HepG2 (cell line): Measurements from ENCODE around the gene SMYD4. TPM values are rescaled to one million over a fixed set of nuclear protein-coding genes. Genes with fewer than 3 reads are reported as not detected.

Source experiments
- CENPX ChIP-seq: sonication (generic); formaldehyde crosslinking; IDR thresholded peaks from 2 replicates; pipeline ENCODE4 v1.9.0; 2021; ENCODE audit warnings: mild to moderate bottlenecking, missing genetic modification reagents, moderate library complexity
- ELF1 ChIP-seq: sonication (generic); formaldehyde crosslinking; IDR thresholded peaks from 2 replicates; pipeline ENCODE4 v1.4.0; 2020; ENCODE audit warnings: missing genetic modification reagents
- GZF1 ChIP-seq: sonication (generic); formaldehyde crosslinking; IDR thresholded peaks from 2 replicates; pipeline ENCODE4 v1.5.1; 2020; ENCODE audit warnings: mild to moderate bottlenecking, missing genetic modification reagents
- KDM2A ChIP-seq: sonication (generic); formaldehyde crosslinking; IDR thresholded peaks from 2 replicates; pipeline ENCODE4 v1.4.0; 2020; ENCODE audit warnings: low read depth, missing genetic modification reagents, borderline replicate concordance
- KLF16 ChIP-seq, 2 experiments: sonication (generic) in 1 of 2; formaldehyde crosslinking in 1 of 2; IDR thresholded peaks; 2 replicates each; pipeline versions ENCODE4 v1.6.1 to v1.8.0; 2016 to 2023; ENCODE audit warnings: missing genetic modification reagents in 2 of 2, missing compliant biosample characterization in 1 of 2
- MIXL1 ChIP-seq: IDR thresholded peaks from 2 replicates; pipeline ENCODE4 v1.6.1; 2016
- RBM22 ChIP-seq: fragments of 200-400 bp; formaldehyde crosslinking; optimal IDR thresholded peaks from 2 replicates; pipeline ENCODE3; 2017; ENCODE audit warnings: mild to moderate bottlenecking, low read length, moderate library complexity
- SATB2 ChIP-seq: sonication (generic); formaldehyde crosslinking; IDR thresholded peaks from 2 replicates; pipeline ENCODE4 v1.5.0; 2020; ENCODE audit warnings: missing genetic modification reagents
- SIX1 ChIP-seq: sonication (generic); formaldehyde crosslinking; IDR thresholded peaks from 2 replicates; pipeline ENCODE4 v1.4.0; 2020; ENCODE audit warnings: missing genetic modification reagents, borderline replicate concordance
- ZEB1 ChIP-seq: IDR thresholded peaks from 2 replicates; pipeline ENCODE4 v1.6.1; 2012; ENCODE audit warnings: mild to moderate bottlenecking, low read depth, inconsistent platforms; ENCODE audit not compliant: insufficient replicate concordance
- polyA plus RNA-seq, 8 experiments: library from polyadenylated mRNA; depleted of rRNA in 3 of 8; stranded (reverse) in 7 of 8; unstranded in 1 of 8; fragments of >200 nt; fragmentation: Illumina TruSeq in 4 of 8; extraction: Trizol in 4 of 8; gene quantifications; 2 replicates each; pipeline versions ENCODE4 v1.2.1 to v1.2.3, GENCODE V29; 2011 to 2016; ENCODE audit warnings: low read depth in 4 of 8, missing spikeins in 1 of 8, mixed read lengths in 1 of 8; ENCODE audit not compliant: insufficient read depth in 1 of 8
- total RNA-seq, 5 experiments: library from RNA; depleted of rRNA; stranded (reverse); fragments of >200 nt; fragmentation: Illumina TruSeq; extraction: Trizol; gene quantifications; 2 replicates each; pipeline ENCODE4 v1.2.3, GENCODE V29; 2016; ENCODE audit warnings: low read depth in 1 of 5
- TF ChIP-seq, protein P1 (sequence below): sonication (generic); formaldehyde crosslinking; IDR thresholded peaks from 2 replicates; pipeline ENCODE4 v1.4.0; 2020; ENCODE audit warnings: missing genetic modification reagents
- TF ChIP-seq, protein P2 (sequence below): sonication (generic); formaldehyde crosslinking; IDR thresholded peaks from 2 replicates; pipeline ENCODE4 v1.4.0; 2020; ENCODE audit warnings: low read depth, missing genetic modification reagents
- TF ChIP-seq, protein P3 (sequence below): sonication (generic); formaldehyde crosslinking; IDR thresholded peaks from 2 replicates; pipeline ENCODE4 v1.8.0; 2022; ENCODE audit warnings: mild to moderate bottlenecking, missing genetic modification reagents

Gene SMYD4
- total and polyA plus RNA-seq, 2 of the 13 experiments (the other 11 are each of a cell fraction or from before 2014, with no cell fraction given) = 7.4 to 11.3 TPM

DNA sequence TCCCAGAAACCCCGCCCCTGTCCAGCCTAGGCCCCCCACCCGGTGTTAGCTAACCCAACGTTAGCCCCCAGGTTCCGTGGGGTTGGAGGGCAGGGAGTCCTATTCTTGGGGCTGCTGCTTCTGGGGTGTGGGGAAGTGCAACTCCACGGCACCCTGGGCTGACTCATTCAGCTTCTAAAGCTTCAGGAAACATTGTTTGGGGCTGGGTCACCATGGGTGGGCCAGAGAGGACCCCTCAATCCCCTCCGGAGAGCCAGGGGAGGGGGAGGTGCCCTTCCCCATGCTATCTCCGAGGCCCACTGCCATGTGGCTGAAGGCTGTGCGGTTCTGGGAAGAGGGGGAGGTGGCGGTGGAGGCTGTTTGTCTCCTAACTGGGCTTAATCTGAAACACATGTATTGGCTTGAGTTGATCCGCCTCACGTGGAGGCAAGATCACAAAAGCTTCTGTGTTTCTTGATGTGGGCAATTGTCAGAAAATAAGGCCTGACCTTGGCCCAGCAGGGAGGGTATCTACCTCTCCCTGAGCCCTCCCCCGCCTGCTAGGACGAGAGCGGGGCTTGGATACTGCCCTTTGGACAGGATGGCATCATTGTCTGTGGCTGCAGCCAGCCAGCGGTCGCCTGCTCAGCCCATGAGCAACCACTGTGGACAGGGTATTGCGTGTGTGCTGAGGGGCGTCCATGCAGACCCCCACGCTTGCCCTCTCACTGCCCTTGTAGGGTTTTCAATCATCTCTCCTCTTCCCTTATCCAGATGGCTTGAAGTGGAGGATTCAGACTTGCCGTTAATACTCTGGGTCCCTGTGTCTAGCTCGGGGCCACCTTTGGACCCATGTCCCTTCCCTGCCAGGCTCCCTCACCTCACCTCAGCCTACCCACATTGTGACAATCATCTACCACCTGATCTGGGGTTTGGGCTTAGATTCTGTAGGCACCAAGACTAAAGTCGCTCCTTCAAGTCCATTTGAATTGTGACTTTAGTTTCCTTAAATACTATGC is 66.5 kb downstream of the SMYD4 start (continued):
- TF ChIP-seq MIXL1 (no peak), ELF1 (CRISPR knock-in tag) (peak; percentile 32; the same call in 1 of the 2 replicates), ZEB1 (peak; percentile 77), GZF1 (CRISPR knock-in tag) (no peak; the same call in 1 of the 2 replicates), KLF16 (CRISPR knock-in tag; IDR thresholded peaks at IDR 0.05) (peak in 1 of 2 experiments; percentile 80; a peak in 2 of 4 replicates), RBM22 (peak; percentile 45), SIX1 (0 out of 2 replicates have a peak, but pooled peaks have one; percentile 34), SATB2 (CRISPR knock-in tag) (no peak; the same call in 1 of the 2 replicates), KDM2A (CRISPR knock-in tag) (peak; percentile 31; the same call in 1 of the 2 replicates), CENPX (CRISPR knock-in tag) (no peak)
- TF ChIP-seq, protein P1, sequence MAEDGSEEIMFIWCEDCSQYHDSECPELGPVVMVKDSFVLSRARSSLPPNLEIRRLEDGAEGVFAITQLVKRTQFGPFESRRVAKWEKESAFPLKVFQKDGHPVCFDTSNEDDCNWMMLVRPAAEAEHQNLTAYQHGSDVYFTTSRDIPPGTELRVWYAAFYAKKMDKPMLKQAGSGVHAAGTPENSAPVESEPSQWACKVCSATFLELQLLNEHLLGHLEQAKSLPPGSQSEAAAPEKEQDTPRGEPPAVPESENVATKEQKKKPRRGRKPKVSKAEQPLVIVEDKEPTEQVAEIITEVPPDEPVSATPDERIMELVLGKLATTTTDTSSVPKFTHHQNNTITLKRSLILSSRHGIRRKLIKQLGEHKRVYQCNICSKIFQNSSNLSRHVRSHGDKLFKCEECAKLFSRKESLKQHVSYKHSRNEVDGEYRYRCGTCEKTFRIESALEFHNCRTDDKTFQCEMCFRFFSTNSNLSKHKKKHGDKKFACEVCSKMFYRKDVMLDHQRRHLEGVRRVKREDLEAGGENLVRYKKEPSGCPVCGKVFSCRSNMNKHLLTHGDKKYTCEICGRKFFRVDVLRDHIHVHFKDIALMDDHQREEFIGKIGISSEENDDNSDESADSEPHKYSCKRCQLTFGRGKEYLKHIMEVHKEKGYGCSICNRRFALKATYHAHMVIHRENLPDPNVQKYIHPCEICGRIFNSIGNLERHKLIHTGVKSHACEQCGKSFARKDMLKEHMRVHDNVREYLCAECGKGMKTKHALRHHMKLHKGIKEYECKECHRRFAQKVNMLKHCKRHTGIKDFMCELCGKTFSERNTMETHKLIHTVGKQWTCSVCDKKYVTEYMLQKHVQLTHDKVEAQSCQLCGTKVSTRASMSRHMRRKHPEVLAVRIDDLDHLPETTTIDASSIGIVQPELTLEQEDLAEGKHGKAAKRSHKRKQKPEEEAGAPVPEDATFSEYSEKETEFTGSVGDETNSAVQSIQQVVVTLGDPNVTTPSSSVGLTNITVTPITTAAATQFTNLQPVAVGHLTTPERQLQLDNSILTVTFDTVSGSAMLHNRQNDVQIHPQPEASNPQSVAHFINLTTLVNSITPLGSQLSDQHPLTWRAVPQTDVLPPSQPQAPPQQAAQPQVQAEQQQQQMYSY (CRISPR knock-in tag) = no peak
- TF ChIP-seq, protein P2, sequence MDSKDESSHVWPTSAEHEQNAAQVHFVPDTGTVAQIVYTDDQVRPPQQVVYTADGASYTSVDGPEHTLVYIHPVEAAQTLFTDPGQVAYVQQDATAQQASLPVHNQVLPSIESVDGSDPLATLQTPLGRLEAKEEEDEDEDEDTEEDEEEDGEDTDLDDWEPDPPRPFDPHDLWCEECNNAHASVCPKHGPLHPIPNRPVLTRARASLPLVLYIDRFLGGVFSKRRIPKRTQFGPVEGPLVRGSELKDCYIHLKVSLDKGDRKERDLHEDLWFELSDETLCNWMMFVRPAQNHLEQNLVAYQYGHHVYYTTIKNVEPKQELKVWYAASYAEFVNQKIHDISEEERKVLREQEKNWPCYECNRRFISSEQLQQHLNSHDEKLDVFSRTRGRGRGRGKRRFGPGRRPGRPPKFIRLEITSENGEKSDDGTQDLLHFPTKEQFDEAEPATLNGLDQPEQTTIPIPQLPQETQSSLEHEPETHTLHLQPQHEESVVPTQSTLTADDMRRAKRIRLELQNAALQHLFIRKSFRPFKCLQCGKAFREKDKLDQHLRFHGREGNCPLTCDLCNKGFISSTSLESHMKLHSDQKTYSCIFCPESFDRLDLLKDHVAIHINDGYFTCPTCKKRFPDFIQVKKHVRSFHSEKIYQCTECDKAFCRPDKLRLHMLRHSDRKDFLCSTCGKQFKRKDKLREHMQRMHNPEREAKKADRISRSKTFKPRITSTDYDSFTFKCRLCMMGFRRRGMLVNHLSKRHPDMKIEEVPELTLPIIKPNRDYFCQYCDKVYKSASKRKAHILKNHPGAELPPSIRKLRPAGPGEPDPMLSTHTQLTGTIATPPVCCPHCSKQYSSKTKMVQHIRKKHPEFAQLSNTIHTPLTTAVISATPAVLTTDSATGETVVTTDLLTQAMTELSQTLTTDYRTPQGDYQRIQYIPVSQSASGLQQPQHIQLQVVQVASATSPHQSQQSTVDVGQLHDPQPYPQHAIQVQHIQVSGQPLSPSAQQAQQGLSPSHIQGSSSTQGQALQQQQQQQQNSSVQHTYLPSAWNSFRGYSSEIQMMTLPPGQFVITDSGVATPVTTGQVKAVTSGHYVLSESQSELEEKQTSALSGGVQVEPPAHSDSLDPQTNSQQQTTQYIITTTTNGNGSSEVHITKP (CRISPR knock-in tag) = 0 out of 2 replicates have a peak, but pooled peaks have one; percentile 52
- TF ChIP-seq, protein P3, sequence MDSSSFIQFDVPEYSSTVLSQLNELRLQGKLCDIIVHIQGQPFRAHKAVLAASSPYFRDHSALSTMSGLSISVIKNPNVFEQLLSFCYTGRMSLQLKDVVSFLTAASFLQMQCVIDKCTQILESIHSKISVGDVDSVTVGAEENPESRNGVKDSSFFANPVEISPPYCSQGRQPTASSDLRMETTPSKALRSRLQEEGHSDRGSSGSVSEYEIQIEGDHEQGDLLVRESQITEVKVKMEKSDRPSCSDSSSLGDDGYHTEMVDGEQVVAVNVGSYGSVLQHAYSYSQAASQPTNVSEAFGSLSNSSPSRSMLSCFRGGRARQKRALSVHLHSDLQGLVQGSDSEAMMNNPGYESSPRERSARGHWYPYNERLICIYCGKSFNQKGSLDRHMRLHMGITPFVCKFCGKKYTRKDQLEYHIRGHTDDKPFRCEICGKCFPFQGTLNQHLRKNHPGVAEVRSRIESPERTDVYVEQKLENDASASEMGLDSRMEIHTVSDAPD (CRISPR knock-in tag) = peak; percentile 20; the same call in 1 of the 2 replicates
